ENCODE results near the gene AATF.

DNA sequence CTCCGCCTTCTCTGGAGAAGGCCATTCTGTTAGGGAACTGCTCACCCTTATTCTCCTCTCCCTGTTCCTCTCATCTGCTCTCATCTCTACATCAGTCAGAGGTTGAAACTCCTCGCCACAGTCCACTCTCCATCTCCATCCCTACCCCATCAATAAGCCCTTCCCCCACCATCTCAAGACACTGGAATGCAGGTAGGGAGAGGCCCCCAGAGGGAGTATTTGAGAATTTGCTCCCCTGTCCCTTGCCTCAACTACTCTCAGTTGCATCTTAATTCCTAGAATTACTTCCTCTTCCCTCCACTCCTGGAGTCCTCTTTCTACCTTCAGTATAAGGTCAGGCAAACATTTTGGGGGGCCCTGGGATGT lies 2.0 kb upstream of the AATF start:
- TF ChIP-seq, protein P1, sequence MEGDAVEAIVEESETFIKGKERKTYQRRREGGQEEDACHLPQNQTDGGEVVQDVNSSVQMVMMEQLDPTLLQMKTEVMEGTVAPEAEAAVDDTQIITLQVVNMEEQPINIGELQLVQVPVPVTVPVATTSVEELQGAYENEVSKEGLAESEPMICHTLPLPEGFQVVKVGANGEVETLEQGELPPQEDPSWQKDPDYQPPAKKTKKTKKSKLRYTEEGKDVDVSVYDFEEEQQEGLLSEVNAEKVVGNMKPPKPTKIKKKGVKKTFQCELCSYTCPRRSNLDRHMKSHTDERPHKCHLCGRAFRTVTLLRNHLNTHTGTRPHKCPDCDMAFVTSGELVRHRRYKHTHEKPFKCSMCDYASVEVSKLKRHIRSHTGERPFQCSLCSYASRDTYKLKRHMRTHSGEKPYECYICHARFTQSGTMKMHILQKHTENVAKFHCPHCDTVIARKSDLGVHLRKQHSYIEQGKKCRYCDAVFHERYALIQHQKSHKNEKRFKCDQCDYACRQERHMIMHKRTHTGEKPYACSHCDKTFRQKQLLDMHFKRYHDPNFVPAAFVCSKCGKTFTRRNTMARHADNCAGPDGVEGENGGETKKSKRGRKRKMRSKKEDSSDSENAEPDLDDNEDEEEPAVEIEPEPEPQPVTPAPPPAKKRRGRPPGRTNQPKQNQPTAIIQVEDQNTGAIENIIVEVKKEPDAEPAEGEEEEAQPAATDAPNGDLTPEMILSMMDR (IDR thresholded peaks at IDR 0.05): no peak
- no peak for TF ChIP-seq POLR2A (IDR thresholded peaks at IDR 0.05)
